CD4-positive, alpha-beta T cell (primary cell): Measurements from ENCODE around the gene ID4. TPM values are rescaled to one million over a fixed set of nuclear protein-coding genes. Genes with fewer than 3 reads are reported as not detected.

ENCODE experiments used
- ATAC-seq: fragments of 200-7000 bp; cut with Tn5 transposase; one replicate; pipeline ENCODE4 v1.10.0; 2022; ENCODE audit warnings: mild to moderate bottlenecking; ENCODE audit not compliant: poor library complexity
- CTCF ChIA-PET: fragments of 350-600 bp; sonication (Branson Sonifier 250); formaldehyde crosslinking; loops from one replicate; lab custom pipeline; 2021; ENCODE audit warnings: antibody characterized with exemption, inconsistent platforms; lab: Charles Lee
- POLR2A ChIA-PET: fragments of 350-600 bp; sonication (Branson Sonifier 250); formaldehyde crosslinking; loops from one replicate; lab custom pipeline; 2021; ENCODE audit warnings: antibody characterized with exemption, inconsistent platforms; lab: Charles Lee
- DNase-seq, 14 experiments: peaks; one replicate each; pipeline ENCODE4 v3.0.0-alpha.2; 2013 to 2020; ENCODE audit warnings: mixed read lengths in 2 of 14
- H3K27ac ChIP-seq, 2 donors: one replicate each; pipeline versions ENCODE4 v1.5.1 to v1.7.0; 2013; ENCODE audit warnings: low read length in 2 of 2, low read depth in 1 of 2, mild to moderate bottlenecking in 1 of 2
- H3K27me3 ChIP-seq, 2 experiments: 1 replicate in 1 of 2; 2 replicates in 1 of 2; pipeline versions ENCODE4 v1.6.1 to v1.7.0; 2013; ENCODE audit warnings: low read length in 2 of 2, control low read depth in 1 of 2, mild to moderate bottlenecking in 1 of 2, moderate library complexity in 1 of 2; ENCODE audit not compliant: insufficient read depth in 2 of 2, control insufficient read depth in 1 of 2
- H3K36me3 ChIP-seq: one replicate; pipeline ENCODE4 v1.6.1; 2013; ENCODE audit warnings: low read length, control low read depth; ENCODE audit not compliant: insufficient read depth
- H3K4me1 ChIP-seq: one replicate; pipeline ENCODE4 v1.6.1; 2013; ENCODE audit warnings: low read length, control low read depth; ENCODE audit not compliant: insufficient read depth
- H3K4me3 ChIP-seq: one replicate; pipeline ENCODE4 v1.5.1; 2013; ENCODE audit warnings: mild to moderate bottlenecking, low read length, moderate library complexity
- H3K9me3 ChIP-seq, 2 experiments: 1 replicate in 1 of 2; 2 replicates in 1 of 2; pipeline versions ENCODE4 v1.6.1 to v1.7.0; 2013; ENCODE audit warnings: low read length in 2 of 2, mild to moderate bottlenecking in 2 of 2, control low read depth in 1 of 2, moderate library complexity in 1 of 2; ENCODE audit not compliant: control insufficient read depth in 1 of 2, insufficient read depth in 1 of 2
- H3K27ac Mint-ChIP-seq: one replicate; pipeline ENCODE4 v1.8.0; 2020; ENCODE audit warnings: mixed read lengths
- H3K27me3 Mint-ChIP-seq: one replicate; pipeline ENCODE4 v1.8.0; 2021; ENCODE audit warnings: mixed read lengths
- H3K36me3 Mint-ChIP-seq: one replicate; pipeline ENCODE4 v1.8.0; 2021; ENCODE audit warnings: low read depth, mixed read lengths
- H3K4me1 Mint-ChIP-seq: one replicate; pipeline ENCODE4 v1.8.0; 2021; ENCODE audit warnings: low read depth, mixed read lengths
- H3K4me3 Mint-ChIP-seq: one replicate; pipeline ENCODE4 v1.8.0; 2020; ENCODE audit warnings: mild to moderate bottlenecking, mixed read lengths
- H3K9me3 Mint-ChIP-seq: one replicate; pipeline ENCODE4 v1.8.0; 2020; ENCODE audit warnings: mixed read lengths
- intact Hi-C, 2 experiments: fragments of 100-400 bp; cut with DNase I in 1 of 2; cut with micrococcal nuclease in 1 of 2; formaldehyde crosslinking; loops; one replicate each; pipeline versions ENCODE4 v1.15.1 to v1.9.0; 2023 to 2025; cut with DNase I, micrococcal nuclease
- total RNA-seq, 174 experiments: library from RNA in 2 of 174; stranded (reverse) in 2 of 174; gene quantifications; one replicate each; pipeline ENCODE4 v1.2.3 and lab custom pipeline; 2021 to 2026
- TF ChIP-seq, protein P1 (sequence below): fragments of 200-600 bp; IDR thresholded peaks from one replicate; pipeline ENCODE4 v1.8.0; 2022; ENCODE audit warnings: antibody characterized with exemption, mild to moderate bottlenecking

Gene ID4
- total RNA-seq, 2 experiments from 2014 or later = not detected

GRCh38 chr6:19865178-19865577 is 28.0 kb downstream of the ID4 start:
- Mint-ChIP-seq H3K4me1 (no peaks in the 10 kb centered on the region), H3K9me3 (no peaks in the 10 kb centered on the region), H3K27ac (no peak overlapping the region), H3K36me3 (no peaks in the 10 kb centered on the region), H3K4me3 (no peak overlapping the region), H3K27me3 (peaks cover 3% of the 10 kb centered on the region)
- TF ChIP-seq, protein P1, sequence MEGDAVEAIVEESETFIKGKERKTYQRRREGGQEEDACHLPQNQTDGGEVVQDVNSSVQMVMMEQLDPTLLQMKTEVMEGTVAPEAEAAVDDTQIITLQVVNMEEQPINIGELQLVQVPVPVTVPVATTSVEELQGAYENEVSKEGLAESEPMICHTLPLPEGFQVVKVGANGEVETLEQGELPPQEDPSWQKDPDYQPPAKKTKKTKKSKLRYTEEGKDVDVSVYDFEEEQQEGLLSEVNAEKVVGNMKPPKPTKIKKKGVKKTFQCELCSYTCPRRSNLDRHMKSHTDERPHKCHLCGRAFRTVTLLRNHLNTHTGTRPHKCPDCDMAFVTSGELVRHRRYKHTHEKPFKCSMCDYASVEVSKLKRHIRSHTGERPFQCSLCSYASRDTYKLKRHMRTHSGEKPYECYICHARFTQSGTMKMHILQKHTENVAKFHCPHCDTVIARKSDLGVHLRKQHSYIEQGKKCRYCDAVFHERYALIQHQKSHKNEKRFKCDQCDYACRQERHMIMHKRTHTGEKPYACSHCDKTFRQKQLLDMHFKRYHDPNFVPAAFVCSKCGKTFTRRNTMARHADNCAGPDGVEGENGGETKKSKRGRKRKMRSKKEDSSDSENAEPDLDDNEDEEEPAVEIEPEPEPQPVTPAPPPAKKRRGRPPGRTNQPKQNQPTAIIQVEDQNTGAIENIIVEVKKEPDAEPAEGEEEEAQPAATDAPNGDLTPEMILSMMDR = no peak
- no peak overlapping the region for H3K4me3 ChIP-seq
- no peaks in the 10 kb centered on the region for H3K36me3 ChIP-seq
- H3K4me1 ChIP-seq = no peaks in the 10 kb centered on the region
- POLR2A ChIA-PET = no interaction called here
- H3K9me3 ChIP-seq = no peaks in the 10 kb centered on the region
- intact Hi-C loops = no loop called here
- H3K27ac ChIP-seq = no peak overlapping the region
- ATAC-seq = no peak
- CTCF ChIA-PET = no interaction called here
- no peak for DNase-seq
- no peaks in the 10 kb centered on the region for H3K27me3 ChIP-seq

GRCh38 chr6:19866173-19866984 is 29.2 kb downstream of the ID4 start:
- no peaks in the 10 kb centered on the region for H3K27me3 ChIP-seq
- ChIA-PET CTCF (no interaction called here), POLR2A (no interaction called here)
- DNase-seq (no peak), ATAC-seq (no peak)
- no peak overlapping the region for H3K4me3 ChIP-seq
- no peaks in the 10 kb centered on the region for H3K4me1 Mint-ChIP-seq
- H3K27ac Mint-ChIP-seq = no peak overlapping the region
- no peaks in the 10 kb centered on the region for H3K27me3 Mint-ChIP-seq
- H3K9me3 ChIP-seq = no peaks in the 10 kb centered on the region
- intact Hi-C loops = no loop called here
- TF ChIP-seq, protein P1 = no peak
- no peak overlapping the region for H3K27ac ChIP-seq
- no peak overlapping the region for H3K4me3 Mint-ChIP-seq
- H3K9me3 Mint-ChIP-seq = no peaks in the 10 kb centered on the region
- no peaks in the 10 kb centered on the region for H3K36me3 Mint-ChIP-seq
- no peaks in the 10 kb centered on the region for H3K36me3 ChIP-seq
- H3K4me1 ChIP-seq = no peaks in the 10 kb centered on the region

DNA sequence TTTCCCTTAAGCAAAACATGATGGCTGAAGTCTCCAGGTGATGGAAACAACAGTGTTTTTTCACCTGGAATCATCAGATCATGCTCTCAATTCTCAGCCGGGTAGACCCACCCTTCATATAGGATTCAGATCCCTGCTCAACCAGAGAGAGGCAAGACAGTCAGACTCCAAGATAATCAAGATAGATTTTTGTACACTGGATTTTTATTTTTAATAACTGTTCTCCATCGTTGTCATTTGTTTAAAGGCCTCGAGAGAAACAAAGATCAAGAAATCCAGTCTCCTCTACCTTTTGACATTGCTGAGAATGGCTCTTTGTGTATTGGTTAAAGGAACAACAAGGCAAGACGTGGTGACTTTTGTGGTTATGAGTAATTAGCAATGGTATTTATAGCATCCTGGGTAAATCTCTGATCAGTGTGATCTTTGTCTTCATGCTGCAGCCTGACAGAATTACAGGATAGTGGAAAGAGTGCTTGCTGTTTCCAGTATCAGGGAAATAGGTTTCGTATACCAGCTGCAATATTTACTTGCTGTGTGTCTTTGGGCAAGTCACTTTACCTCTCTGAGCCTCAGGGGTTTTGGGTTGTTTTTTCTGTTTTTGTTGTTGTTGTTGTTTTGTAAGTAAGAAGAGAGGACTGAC is 29.9 kb downstream of the ID4 start:
- no peak overlapping the region for H3K4me3 ChIP-seq
- H3K36me3 ChIP-seq = no peaks in the 10 kb centered on the region
- no peak overlapping the region for H3K4me3 Mint-ChIP-seq
- no peak overlapping the region for H3K27ac Mint-ChIP-seq
- H3K9me3 ChIP-seq = no peaks in the 10 kb centered on the region
- POLR2A ChIA-PET = no interaction called here
- DNase-seq = no peak
- TF ChIP-seq, protein P1 = no peak
- no peaks in the 10 kb centered on the region for H3K27me3 Mint-ChIP-seq
- CTCF ChIA-PET = no interaction called here
- no peaks in the 10 kb centered on the region for H3K4me1 ChIP-seq
- no peaks in the 10 kb centered on the region for H3K4me1 Mint-ChIP-seq
- ATAC-seq = no peak
- H3K36me3 Mint-ChIP-seq = no peaks in the 10 kb centered on the region
- intact Hi-C loops = no loop called here
- no peaks in the 10 kb centered on the region for H3K9me3 Mint-ChIP-seq
- H3K27ac ChIP-seq = no peak overlapping the region
- H3K27me3 ChIP-seq = no peaks in the 10 kb centered on the region
